GM19452 (cell line): ENCODE data around the gene FXYD7.

Experiments
- ATAC-seq: cut with Tn5 transposase; IDR thresholded peaks from one replicate; pipeline ENCODE4 v1.9.1; 2021; ENCODE audit not compliant: unreplicated experiment

Gene FXYD7

GRCh38 chr19:35162471-35163326 is 19.6 kb downstream of the FXYD7 start:
- no peak for ATAC-seq

DNA sequence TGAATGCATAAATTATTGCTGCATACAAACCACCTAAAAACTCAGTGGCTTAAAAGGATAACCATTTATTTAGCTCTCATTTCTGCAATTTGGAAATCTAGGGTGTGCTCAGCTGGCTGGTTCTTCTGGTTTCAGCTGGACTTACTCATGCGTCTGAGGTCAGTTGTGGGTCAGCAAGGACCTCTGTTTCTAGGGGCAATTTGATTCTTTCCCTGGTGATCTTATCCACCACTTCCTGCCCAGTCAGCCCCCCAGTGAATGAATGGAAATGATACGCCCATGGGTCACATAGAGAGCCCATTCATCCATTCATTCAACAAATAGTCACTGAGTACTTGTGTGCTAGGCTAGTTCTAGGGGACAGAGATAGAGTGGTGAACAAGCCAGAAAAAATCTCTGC is 21.4 kb downstream of the FXYD7 start:
- no peak for ATAC-seq

DNA sequence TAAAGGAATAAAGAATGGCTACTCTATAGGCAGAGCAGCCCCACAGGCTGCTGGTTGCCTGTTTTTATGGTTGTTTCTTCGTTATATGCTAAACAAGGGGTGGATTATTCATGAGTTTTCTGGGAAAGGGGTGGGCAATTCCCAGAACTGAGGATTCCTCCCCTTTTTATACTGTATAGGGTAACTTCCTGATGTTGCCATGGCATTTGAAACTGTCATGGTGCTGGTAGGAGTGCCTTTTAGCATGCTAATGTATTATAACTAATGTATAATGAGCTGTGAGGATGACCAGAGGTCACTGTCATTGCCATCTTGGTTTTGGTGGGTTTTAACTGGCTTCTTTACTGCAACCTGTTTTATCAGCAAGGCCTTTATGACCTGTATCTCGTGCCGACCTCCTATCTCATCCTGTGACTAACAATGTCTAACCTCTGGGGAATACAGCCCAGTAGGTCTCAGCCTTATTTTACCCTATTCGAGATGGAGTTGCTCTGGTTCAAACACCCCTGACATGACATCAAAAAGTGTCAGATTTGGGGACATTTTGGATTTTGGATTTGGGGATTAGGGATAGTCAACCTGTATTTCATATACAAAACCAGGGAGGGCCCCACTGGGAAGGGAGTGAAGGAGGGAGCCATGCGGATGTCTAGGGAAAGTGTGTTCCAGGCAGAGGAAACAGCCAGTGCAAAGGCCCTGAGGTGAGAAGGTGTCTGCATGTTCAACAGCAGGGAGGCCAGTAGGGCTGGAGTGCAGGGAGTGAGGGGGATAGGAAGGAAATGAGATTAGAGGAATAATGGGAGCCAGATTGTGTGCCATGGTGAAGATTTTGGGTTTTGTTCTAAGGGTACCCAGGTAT is 22.4 kb downstream of the FXYD7 start:
- no peak for ATAC-seq

DNA sequence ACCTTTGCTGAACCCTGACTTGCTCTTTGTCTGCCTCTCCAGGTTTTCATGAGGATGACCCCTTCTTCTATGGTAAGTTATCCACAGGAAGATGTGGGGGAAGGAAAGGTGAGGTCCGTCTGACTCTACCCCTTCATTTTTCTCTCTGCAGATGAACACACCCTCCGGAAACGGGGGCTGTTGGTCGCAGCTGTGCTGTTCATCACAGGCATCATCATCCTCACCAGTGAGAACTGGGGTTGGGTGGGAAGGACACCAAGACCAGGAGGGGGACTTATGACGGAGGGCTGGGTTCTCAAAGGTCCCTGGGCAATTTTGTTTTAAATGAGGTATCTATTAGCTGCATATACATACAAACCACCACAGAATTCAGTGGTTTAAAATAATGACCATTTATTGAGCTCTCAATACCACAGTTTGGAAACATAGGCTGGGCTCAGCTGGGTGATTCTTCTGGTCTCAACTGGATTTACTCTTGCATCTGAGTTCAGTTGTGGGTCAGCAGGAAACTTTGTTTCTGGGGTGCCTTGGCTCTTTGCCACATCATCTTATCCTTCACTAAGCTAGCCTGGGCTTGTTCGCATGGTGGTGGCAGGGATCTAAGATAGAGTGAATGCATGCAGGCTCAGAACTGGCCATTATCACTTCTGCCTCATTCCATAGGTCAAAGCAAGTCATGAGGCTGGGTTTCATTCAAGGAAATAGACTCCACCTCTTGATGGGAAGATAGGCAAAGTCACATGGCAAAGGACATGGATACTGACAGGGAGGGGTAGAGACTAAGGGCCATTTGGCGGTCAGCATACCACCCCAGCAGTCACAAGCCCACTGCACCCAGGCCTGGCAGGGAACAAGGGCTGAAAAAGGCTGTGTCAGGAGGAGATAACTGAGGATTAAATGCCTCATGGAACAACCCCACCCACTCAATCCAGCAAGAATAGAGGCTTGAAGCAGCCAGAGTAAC is 23.3 kb downstream of the FXYD7 start:
- no peak for ATAC-seq

GRCh38 chr19:35167251-35168119 is 24.4 kb downstream of the FXYD7 start:
- no peak for ATAC-seq

DNA sequence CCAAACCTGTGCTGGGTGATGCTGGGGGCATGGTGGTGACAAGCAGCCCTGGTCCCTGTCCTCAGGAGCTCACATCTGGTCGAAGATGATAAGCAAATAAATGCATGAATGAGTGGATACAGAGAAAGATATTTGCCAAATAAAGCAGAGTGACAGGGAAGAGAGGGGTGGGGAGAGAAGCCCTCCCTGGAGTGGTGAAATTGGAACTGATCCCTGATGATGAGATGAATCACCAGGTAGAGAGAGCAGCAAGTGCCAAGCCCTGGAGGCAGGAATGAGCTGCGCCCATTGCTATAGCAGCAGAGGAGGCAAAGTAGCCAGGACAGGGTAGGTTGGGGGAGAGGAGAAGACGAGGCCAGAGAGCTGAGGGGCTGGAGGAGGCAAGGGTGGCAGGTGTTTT is 25.1 kb downstream of the FXYD7 start:
- ATAC-seq, result no peak

GRCh38 chr19:35169221-35169995 is 26.4 kb downstream of the FXYD7 start:
- no peak for ATAC-seq

DNA sequence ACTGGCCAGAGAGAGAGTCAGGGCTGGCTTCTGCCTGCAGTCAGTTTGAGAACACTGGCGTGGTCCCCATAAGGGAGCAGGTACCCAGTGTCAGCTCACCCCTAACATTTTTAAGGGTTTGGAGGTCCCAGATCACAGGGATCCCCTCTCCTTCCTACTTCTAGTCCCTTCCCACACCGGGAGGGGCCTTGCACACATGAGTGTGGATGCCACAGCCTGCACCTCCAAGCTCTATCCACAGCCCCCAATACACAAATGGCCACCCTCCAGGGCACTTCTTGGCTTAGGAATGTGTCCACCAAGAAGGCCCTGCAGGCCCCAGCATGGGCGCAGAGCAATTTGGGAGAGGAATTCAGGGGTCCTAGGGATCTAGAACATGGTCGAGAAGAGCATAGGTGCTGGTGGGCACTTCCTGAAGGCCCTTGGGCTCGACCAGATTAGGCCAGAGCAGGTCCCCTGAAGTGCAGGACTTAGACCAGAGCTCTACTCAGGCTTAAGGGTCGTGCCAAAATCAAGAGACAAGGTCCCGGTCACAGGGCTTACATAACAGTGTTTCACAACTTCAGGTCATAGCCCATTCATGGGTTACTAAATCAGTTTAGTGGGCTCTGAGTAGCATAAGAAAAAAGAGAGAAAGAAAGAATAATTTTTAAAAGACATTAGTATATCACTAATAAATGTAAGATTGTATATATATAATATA is 27.5 kb downstream of the FXYD7 start:
- ATAC-seq, result no peak

DNA sequence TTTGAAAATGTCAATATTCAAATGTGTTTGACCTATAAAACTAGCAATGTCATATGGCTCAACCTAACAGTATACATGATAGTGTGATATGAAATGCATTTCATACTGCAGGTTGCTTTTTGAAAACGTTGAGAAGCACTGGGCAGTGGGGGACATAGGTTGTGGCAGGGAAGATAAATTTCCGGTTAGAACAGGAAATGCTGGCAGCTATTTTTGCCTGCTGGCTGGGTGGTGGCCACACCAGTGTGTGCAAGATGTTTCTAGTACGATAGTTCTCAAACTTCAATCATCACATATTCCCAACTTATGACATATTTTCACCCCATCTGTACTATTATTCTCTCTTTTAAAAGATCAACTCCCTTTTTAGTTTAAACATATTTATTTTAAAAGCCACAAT is 28.7 kb downstream of the FXYD7 start:
- ATAC-seq, result no peak

- no peak for ATAC-seq
These were observed 31.2 kb downstream of the FXYD7 start for GRCh38 chr19:35174226-35174625.

DNA sequence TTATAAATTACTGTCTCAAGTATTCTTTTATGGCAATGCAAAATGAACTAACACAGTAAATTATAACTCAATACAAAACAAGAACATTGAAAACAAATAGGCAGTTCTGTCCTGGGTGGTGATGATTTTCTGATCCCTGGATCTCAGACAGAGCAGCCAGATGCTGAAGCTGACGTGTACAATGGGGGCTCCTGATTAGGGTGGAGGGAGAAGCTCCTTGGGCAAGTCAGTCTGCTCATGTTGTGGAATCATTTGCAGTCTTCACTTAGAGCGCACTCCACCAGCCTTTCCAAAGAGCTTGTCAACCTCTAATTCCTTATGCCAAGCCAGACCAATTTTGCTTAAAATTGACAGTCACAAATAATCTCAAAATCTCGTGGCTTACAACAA is 33.1 kb downstream of the FXYD7 start:
- no peak for ATAC-seq

DNA sequence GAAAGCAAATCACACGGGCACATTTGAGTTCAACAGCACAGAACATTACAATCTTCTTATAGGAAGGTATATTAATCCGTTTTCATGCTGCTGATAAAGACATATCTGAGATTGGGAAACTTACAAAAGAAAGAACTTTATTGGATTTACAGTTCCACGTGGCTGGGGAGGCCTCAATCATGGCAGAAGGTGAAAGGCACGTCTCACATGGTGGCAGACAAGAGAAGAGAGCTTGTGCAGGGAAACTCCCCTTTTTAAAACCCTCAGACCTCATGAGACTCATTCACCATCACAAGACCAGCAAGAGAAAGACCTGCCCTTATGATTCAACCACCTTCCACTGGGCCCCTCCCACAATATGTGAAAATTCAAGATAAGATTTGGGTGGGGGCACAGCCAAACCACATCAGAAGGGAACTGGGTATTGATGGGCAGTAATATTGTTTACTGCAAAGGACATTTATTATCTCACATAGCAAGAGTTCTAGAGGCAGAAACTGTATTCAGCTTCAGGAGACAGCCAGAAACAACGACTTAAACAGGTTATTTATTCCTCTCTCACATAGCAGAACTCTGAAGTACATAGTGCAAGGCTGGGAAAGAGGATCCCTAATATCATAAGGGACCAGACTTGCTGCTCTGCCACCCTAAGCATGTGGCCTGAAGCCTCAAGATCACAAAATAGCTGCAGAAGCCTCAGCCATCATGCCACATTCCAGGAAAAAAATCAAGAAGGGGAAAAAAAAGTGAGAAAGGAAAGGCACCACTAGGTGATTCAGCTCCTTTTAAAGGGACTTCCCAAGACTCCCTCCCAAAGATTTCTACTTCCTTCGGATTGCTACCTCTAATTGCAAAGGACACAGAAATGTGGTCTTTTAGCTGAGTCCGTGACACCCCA is 34.6 kb downstream of the FXYD7 start:
- ATAC-seq, result no peak

GRCh38 chr19:35178701-35179100 is 35.6 kb downstream of the FXYD7 start:
- ATAC-seq, result no peak

DNA sequence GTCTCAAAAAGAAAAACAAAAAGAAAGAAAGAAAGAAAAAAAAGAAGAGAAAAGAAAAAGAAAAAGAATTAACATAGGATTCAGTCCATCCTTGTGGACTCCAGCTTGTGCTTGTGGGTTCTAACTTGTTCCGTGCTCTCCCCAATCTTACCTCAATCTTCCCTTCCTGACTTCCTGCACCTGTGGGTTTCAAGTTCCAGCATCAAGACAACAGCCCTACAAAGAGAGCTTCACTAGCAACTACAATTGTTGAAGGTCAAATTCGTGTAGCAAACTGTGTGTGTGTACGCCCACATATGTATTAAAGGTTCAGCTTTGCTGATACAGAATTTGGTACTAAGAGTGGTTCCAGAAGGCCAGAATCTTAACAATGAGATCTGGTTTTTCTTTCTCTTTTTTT is 36.8 kb downstream of the FXYD7 start:
- no peak for ATAC-seq

DNA sequence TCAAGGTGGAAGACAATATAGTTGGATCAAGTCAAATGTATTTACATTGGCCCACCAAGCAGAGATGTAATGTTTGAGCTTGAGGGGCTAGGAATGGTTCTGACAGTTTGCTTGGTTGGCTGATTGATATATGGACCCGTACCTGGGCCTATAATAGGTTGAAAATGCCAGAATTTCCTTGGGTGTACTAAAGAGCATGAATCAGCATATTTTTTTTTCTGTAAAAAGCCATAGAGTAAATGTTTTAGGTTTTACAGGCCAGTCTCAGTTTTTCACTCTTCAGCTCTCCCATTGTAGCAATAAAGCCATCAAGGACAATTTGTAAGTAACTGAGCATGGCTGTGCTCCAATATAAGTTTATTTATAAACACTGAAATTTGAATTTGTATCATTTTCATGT is 38.3 kb downstream of the FXYD7 start:
- no peak for ATAC-seq

DNA sequence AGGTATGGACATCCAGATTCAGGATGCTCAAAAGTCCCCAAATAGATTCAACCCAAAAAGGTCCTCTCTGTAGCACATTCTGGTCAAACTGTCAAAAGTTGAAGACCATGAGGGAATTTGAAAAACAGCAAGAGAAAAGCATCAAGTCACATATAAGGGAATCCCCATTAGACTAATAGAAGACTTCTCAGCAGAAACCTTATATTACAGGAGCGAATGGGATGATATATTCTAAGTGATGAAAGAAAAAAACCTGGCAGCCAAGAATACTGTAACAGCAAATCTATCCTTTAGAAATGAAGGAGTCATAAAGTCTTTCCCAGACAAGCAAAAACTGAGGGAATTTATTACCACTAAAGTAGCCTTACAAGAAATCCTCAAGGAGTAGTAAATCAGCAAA is 41.2 kb downstream of the FXYD7 start:
- no peak for ATAC-seq

- ATAC-seq, result no peak
These were observed 41.8 kb downstream of the FXYD7 start for GRCh38 chr19:35184884-35185283.
